H1 (cell line): ENCODE data around the gene GNAQ. TPM values are rescaled to one million over a fixed set of nuclear protein-coding genes. Genes with fewer than 3 reads are reported as not detected.

Experiments used
- CTCF ChIA-PET: fragments of 300-600 bp; sonication (Branson Sonifier 250); formaldehyde crosslinking; loops from one replicate; lab custom pipeline; 2021; ENCODE audit not compliant: partially characterized antibody; lab: Charles Lee
- POLR2A ChIA-PET: fragments of 300-600 bp; sonication (Branson Sonifier 250); formaldehyde crosslinking; loops from one replicate; lab custom pipeline; 2021; ENCODE audit warnings: inconsistent platforms; ENCODE audit not compliant: partially characterized antibody; lab: Charles Lee
- DNase-seq, 2 experiments: peaks; one replicate each; pipeline versions ENCODE4 v3.0.0 to v3.0.0-alpha.2; 2010 to 2022; ENCODE audit warnings: low spot score in 2 of 2, low read depth in 1 of 2, mixed read lengths in 1 of 2
- FAIRE-seq: peaks from 2 replicates; lab custom pipeline; 2011; peaks lifted over from hg19 to GRCh38; lab: Jason Lieb, UNC
- H2AFZ ChIP-seq: 2 replicates; pipeline ENCODE4 v1.8.1; 2012; ENCODE audit warnings: low read length, inconsistent platforms
- H2AK5ac ChIP-seq: 2 replicates; pipeline ENCODE4 v1.6.1; 2013; ENCODE audit warnings: low read depth, low read length
- H2BK120ac ChIP-seq: replicated peaks from 2 replicates; pipeline ENCODE3; 2013; ENCODE audit warnings: low read depth, low read length, inconsistent platforms
- H2BK12ac ChIP-seq: 2 replicates; pipeline ENCODE4 v1.6.1; 2013; ENCODE audit warnings: low read depth, low read length
- H2BK15ac ChIP-seq: 2 replicates; pipeline ENCODE4 v1.6.1; 2013; ENCODE audit warnings: low read length
- H2BK20ac ChIP-seq: 2 replicates; pipeline ENCODE4 v1.6.1; 2013; ENCODE audit warnings: low read length
- H2BK5ac ChIP-seq: 2 replicates; pipeline ENCODE4 v1.6.1; 2013; ENCODE audit warnings: low read depth, low read length
- H3K14ac ChIP-seq: 2 replicates; pipeline ENCODE4 v1.6.1; 2013; ENCODE audit warnings: inconsistent platforms; ENCODE audit not compliant: insufficient read length
- H3K18ac ChIP-seq: 2 replicates; pipeline ENCODE4 v1.6.1; 2013; ENCODE audit warnings: low read length; ENCODE audit errors: extremely low read depth
- H3K23ac ChIP-seq: 2 replicates; pipeline ENCODE4 v1.6.1; 2013; ENCODE audit warnings: inconsistent platforms; ENCODE audit not compliant: insufficient read length
- H3K23me2 ChIP-seq: 2 replicates; pipeline ENCODE4 v1.6.1; 2013; ENCODE audit warnings: low read depth, low read length
- H3K27ac ChIP-seq: 2 replicates; pipeline ENCODE4 v1.6.1; 2011; ENCODE audit warnings: low read depth, low read length, inconsistent platforms
- H3K27me3 ChIP-seq, 4 experiments: replicated peaks in 1 of 4; 1 replicate in 1 of 4; 2 replicates in 3 of 4; pipeline versions ENCODE4 v1.6.1 to v1.8.1; 2011 to 2013; ENCODE audit warnings: low read length in 3 of 4, mild to moderate bottlenecking in 3 of 4, inconsistent platforms in 2 of 4, mixed read lengths in 2 of 4, moderate library complexity in 1 of 4; ENCODE audit not compliant: control insufficient read depth in 3 of 4, insufficient read depth in 3 of 4; ENCODE audit errors: extremely low read depth in 1 of 4
- H3K36me3 ChIP-seq, 4 experiments: 2 replicates each; pipeline versions ENCODE4 v1.6.1 to v1.8.1; 2011 to 2013; ENCODE audit warnings: mild to moderate bottlenecking in 4 of 4, low read length in 3 of 4, moderate library complexity in 2 of 4, control low read depth in 1 of 4, inconsistent platforms in 1 of 4; ENCODE audit not compliant: insufficient read depth in 4 of 4, control insufficient read depth in 2 of 4
- H3K4ac ChIP-seq: replicated peaks from 2 replicates; pipeline ENCODE3; 2013; ENCODE audit warnings: low read length, low read depth, mixed read lengths, inconsistent platforms; ENCODE audit not compliant: insufficient read length
- H3K4me1 ChIP-seq, 4 experiments: replicated peaks in 1 of 4; 1 replicate in 1 of 4; 2 replicates in 3 of 4; pipeline versions ENCODE4 v1.6.1 to v1.8.1; 2011 to 2013; ENCODE audit warnings: low read length in 3 of 4, inconsistent platforms in 2 of 4, mixed read lengths in 1 of 4; ENCODE audit not compliant: insufficient read depth in 4 of 4, control insufficient read depth in 3 of 4
- H3K4me2 ChIP-seq, 2 experiments: 2 replicates each; pipeline versions ENCODE4 v1.6.1 to v1.8.1; 2011 to 2013; ENCODE audit warnings: low read depth in 2 of 2, low read length in 2 of 2, control low read depth in 1 of 2, inconsistent platforms in 1 of 2, mild to moderate bottlenecking in 1 of 2; ENCODE audit not compliant: insufficient read depth in 1 of 2
- H3K4me3 ChIP-seq, 4 experiments: fragments of 200-600, 300-600 bp in 1 of 4; sonication (generic), shearing (Covaris generic), sonication (Bioruptor Twin) in 1 of 4; 2 replicates each; pipeline versions ENCODE4 v1.5.1 to v1.8.1; 2011 to 2016; ENCODE audit warnings: low read length in 4 of 4, low read depth in 3 of 4, control low read depth in 2 of 4, inconsistent platforms in 2 of 4, mild to moderate bottlenecking in 2 of 4, mixed read lengths in 1 of 4, moderate library complexity in 1 of 4; ENCODE audit not compliant: insufficient read depth in 2 of 4; ENCODE audit errors: extremely low read depth in 1 of 4
- H3K56ac ChIP-seq: replicated peaks from 2 replicates; pipeline ENCODE3; 2013; ENCODE audit warnings: low read depth, mild to moderate bottlenecking, mixed read lengths, low read length, inconsistent platforms; ENCODE audit not compliant: insufficient read length
- H3K79me1 ChIP-seq: 2 replicates; pipeline ENCODE4 v1.6.1; 2013; ENCODE audit warnings: low read depth, low read length, control low read depth
- H3K79me2 ChIP-seq, 2 experiments: 2 replicates each; pipeline versions ENCODE4 v1.6.1 to v1.8.1; 2012 to 2013; ENCODE audit warnings: low read length in 2 of 2, mild to moderate bottlenecking in 2 of 2, inconsistent platforms in 1 of 2; ENCODE audit not compliant: insufficient read depth in 2 of 2, control insufficient read depth in 1 of 2
- H3K9ac ChIP-seq, 4 experiments: replicated peaks in 1 of 4; 1 replicate in 1 of 4; 2 replicates in 3 of 4; pipeline versions ENCODE4 v1.6.1 to v1.8.1; 2011 to 2013; ENCODE audit warnings: low read depth in 3 of 4, low read length in 3 of 4, control low read depth in 2 of 4, mild to moderate bottlenecking in 2 of 4, moderate library complexity in 2 of 4, inconsistent platforms in 1 of 4; ENCODE audit errors: extremely low read depth in 1 of 4
- H3K9me3 ChIP-seq, 2 experiments: 2 replicates each; pipeline versions ENCODE4 v1.6.1 to v1.8.1; 2012 to 2013; ENCODE audit warnings: mild to moderate bottlenecking in 2 of 2, moderate library complexity in 2 of 2, control low read depth in 1 of 2, inconsistent platforms in 1 of 2, low read depth in 1 of 2, low read length in 1 of 2, mixed read lengths in 1 of 2; ENCODE audit not compliant: insufficient read depth in 2 of 2
- H4K20me1 ChIP-seq, 2 experiments: replicated peaks in 1 of 2; 2 replicates each; pipeline versions ENCODE3 to v1.8.1; 2011 to 2013; ENCODE audit warnings: inconsistent platforms in 2 of 2, low read length in 2 of 2, mild to moderate bottlenecking in 1 of 2; ENCODE audit not compliant: insufficient read depth in 2 of 2, control insufficient read depth in 1 of 2
- H4K5ac ChIP-seq: 2 replicates; pipeline ENCODE4 v1.6.1; 2013; ENCODE audit warnings: low read length, low read depth, mixed read lengths, inconsistent platforms; ENCODE audit not compliant: insufficient read length
- H4K8ac ChIP-seq: 2 replicates; pipeline ENCODE4 v1.8.0; 2013; ENCODE audit warnings: mild to moderate bottlenecking, moderate library complexity, low read length, inconsistent platforms; ENCODE audit not compliant: insufficient read depth; ENCODE audit errors: extremely low read depth
- H4K91ac ChIP-seq: replicated peaks from 2 replicates; pipeline ENCODE3; 2013; ENCODE audit warnings: low read length, mixed read lengths, inconsistent platforms; ENCODE audit not compliant: insufficient read length
- ASH2L ChIP-seq: fragments of 200-600, 300-600 bp; sonication (generic); IDR thresholded peaks from one replicate; pipeline ENCODE4 v1.7.1; 2017; ENCODE audit warnings: low read length
- CBX8 ChIP-seq: fragments of 300-800, 300-1000 bp; sonication (generic); IDR thresholded peaks from 2 replicates; pipeline ENCODE4 v1.7.1; 2016; ENCODE audit warnings: low read depth, low read length, borderline replicate concordance
- HDAC6 ChIP-seq: IDR thresholded peaks from one replicate; pipeline ENCODE4 v1.7.1; 2012; ENCODE audit warnings: low read depth, mild to moderate bottlenecking, inconsistent platforms, low read length, moderate library complexity
- MAFK ChIP-seq: IDR thresholded peaks from 2 replicates; pipeline ENCODE4 v1.6.1; 2012; ENCODE audit warnings: low read depth, mild to moderate bottlenecking, improper control_type of control experiment, low read length
- POU5F1 ChIP-seq: IDR thresholded peaks from 2 replicates; pipeline ENCODE4 v1.6.1; 2011; ENCODE audit warnings: low read depth, mild to moderate bottlenecking, low read length, moderate library complexity
- SP1 ChIP-seq: IDR thresholded peaks from 2 replicates; pipeline ENCODE4 v1.6.1; 2011; ENCODE audit warnings: low read depth, low read length
- SP4 ChIP-seq: IDR thresholded peaks from 2 replicates; pipeline ENCODE4 v1.6.1; 2012; ENCODE audit warnings: low read length, inconsistent platforms
- USF2 ChIP-seq: IDR thresholded peaks from 2 replicates; pipeline ENCODE4 v1.6.1; 2011; ENCODE audit warnings: low read length, improper control_type of control experiment
- WGBS, 2 experiments: shearing (Covaris generic) in 1 of 2; methylation state at CpG; one replicate each; pipeline versions ENCODE4 v1.1.6 to v1.1.7; 2013 to 2015; ENCODE audit warnings: low lambda C conversion rate in 2 of 2, mixed read lengths in 2 of 2, inconsistent platforms in 1 of 2, low coverage in 1 of 2, missing lambda C conversion rate in 1 of 2; ENCODE audit not compliant: insufficient replicate concordance in 2 of 2, insufficient coverage in 1 of 2, insufficient read length in 1 of 2; ENCODE audit errors: extremely low coverage in 1 of 2, missing lambda C conversion rate in 1 of 2; 5-methylcytosine and 5-hydroxymethylcytosine counted together
- polyA plus RNA-seq, 7 experiments: library from polyadenylated mRNA; depleted of rRNA in 3 of 7; stranded (reverse) in 5 of 7; unstranded in 2 of 7; fragments of >200 nt in 5 of 7; fragments of 200-250 nt in 2 of 7; gene quantifications; 1 replicate in 5 of 7; 2 replicates in 1 of 7; 4 replicates in 1 of 7; pipeline versions ENCODE4 v1.2.1 to v1.2.3, GENCODE V29; 2011 to 2013; ENCODE audit warnings: missing spikeins in 2 of 7, mixed read lengths in 2 of 7
- total RNA-seq: library from RNA; stranded (reverse); fragmentation: NEBNext Ultra II Directional; extraction: Animal tissue kit (Norgen Biotek cat#: 25700); gene quantifications from 2 replicates; pipeline ENCODE4 v1.2.1, GENCODE V29; 2021

Gene GNAQ
- total and polyA plus RNA-seq, 2 of the 8 experiments (the other 6 are each of a cell fraction or from before 2014, with no cell fraction given) = 22.8 to 63.8 TPM

DNA sequence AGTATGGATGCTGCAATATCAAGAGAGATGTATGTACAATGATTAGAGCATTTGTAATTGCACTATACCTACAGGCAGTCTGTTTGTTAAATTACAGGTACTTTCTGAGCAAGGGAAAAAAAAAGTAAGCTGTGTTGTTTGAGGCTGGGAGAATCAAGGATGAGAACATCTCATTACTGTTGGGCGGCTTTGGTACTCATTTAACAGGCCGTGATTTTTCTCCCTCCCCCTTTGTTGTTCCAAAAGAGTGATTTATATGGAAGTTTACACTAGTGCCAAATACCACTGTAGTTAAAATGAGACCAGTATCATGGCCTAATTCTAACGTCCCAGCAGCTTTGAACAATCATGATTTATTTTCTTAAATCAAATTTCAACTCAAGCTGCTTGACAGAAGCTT is 312.3 kb downstream of the GNAQ start:
- POLR2A ChIA-PET = no interaction called here
- no peak for FAIRE-seq
- 68% methylated on average over 3 of the region's 3 CpGs; no CpG with 5 or more reads in 1 of the 2 experiments for WGBS, 2 experiments

More for the DNA sequence above, 312.3 kb downstream of the GNAQ start:
- Histone ChIP-seq H3K23me2 (no peaks in the 10 kb centered on the region), H3K56ac (no peak overlapping the region), H3K4me3 (no peak overlapping the region), H3K79me2 (no peaks in the 10 kb centered on the region), H3K9me3 (0 out of 4 replicates have a peak, but pooled peaks cover 0 to 4% of the 10 kb centered on the region in 2 experiments), H3K4me1 (peaks cover 0 to 10% (median 5%) of the 10 kb centered on the region in 4 experiments; a peak in 4 of 7 replicates), H3K18ac (no peak overlapping the region; the same call in 1 of the 2 replicates), H4K20me1 (no peaks in the 10 kb centered on the region), H2AK5ac (no peak overlapping the region), H4K91ac (no peak overlapping the region), H3K36me3 (peaks cover 0 to 4% (median 0%) of the 10 kb centered on the region in 4 experiments; a peak in 1 of 8 replicates), H3K27ac (no peak overlapping the region), H3K14ac (no peak overlapping the region), H2BK20ac (no peak overlapping the region), H2BK15ac (no peak overlapping the region), H4K5ac (no peak overlapping the region), H2BK120ac (no peak overlapping the region), H2BK5ac (no peak overlapping the region), H3K9ac (no peak overlapping the region), H3K23ac (no peak overlapping the region), H2BK12ac (no peak overlapping the region), H3K4ac (no peak overlapping the region), H4K8ac (no peak overlapping the region), H3K4me2 (no peak overlapping the region), H2AFZ (no peak overlapping the region), H3K79me1 (no peaks in the 10 kb centered on the region; the same call in 1 of the 2 replicates), H3K27me3 (no peaks in the 10 kb centered on the region)
- DNase-seq = no peak
- CTCF ChIA-PET = interaction anchor here (0.6 to 1.2 kb wide), 3 partner anchors 45 to 263 kb away, joined by 3 to 4 read pairs (median 3); no protein-coding TSS in a partner anchor
- TF ChIP-seq SP4 = no peak
- no peak for TF ChIP-seq HDAC6
- TF ChIP-seq USF2 = no peak
- TF ChIP-seq POU5F1 = no peak
- TF ChIP-seq ASH2L = no peak
- TF ChIP-seq CBX8 = no peak
- no peak for TF ChIP-seq MAFK
- no peak for TF ChIP-seq SP1
